GM20000 (cell line): ENCODE data around the gene SLC9A3.

ENCODE experiments used
- DNase-seq: peaks from one replicate; pipeline ENCODE4 v3.0.0; 2012; ENCODE audit warnings: low spot score
- CTCF ChIP-seq: IDR thresholded peaks from 2 replicates; pipeline ENCODE4 v1.5.1; 2012; ENCODE audit warnings: mild to moderate bottlenecking, control low read depth; ENCODE audit errors: extremely low read depth, missing control alignments

Gene SLC9A3

GRCh38 chr5:426392-426976 is 97.8 kb downstream of the SLC9A3 start:
- no peak for TF ChIP-seq CTCF
- no peak for DNase-seq

- no peak for DNase-seq
Measured at GRCh38 chr5:425714-426113, 98.5 kb downstream of the SLC9A3 start.

GRCh38 chr5:424301-425110 is 99.7 kb downstream of the SLC9A3 start:
- DNase-seq = peak; percentile 90
- no peak for TF ChIP-seq CTCF

More at GRCh38 chr5:425714-426113, 98.5 kb downstream of the SLC9A3 start:
- no peak for TF ChIP-seq CTCF

- no peak for TF ChIP-seq CTCF
- DNase-seq = no peak
Measured at GRCh38 chr5:423626-424261, 100.5 kb downstream of the SLC9A3 start.

- no peak for DNase-seq
Measured at GRCh38 chr5:423233-423565, 101.0 kb downstream of the SLC9A3 start.

GRCh38 chr5:422323-423232 is 101.7 kb downstream of the SLC9A3 start:
- TF ChIP-seq CTCF = no peak
- no peak for DNase-seq

More at GRCh38 chr5:423233-423565, 101.0 kb downstream of the SLC9A3 start:
- no peak for TF ChIP-seq CTCF
